ENCODE data around the gene POTEJ.
"Not testable (repeated sequence)": the region's sequence is repeated elsewhere in the genome, so short reads cannot be mapped to it uniquely, and the experiment has no call there.

POTEJ gene

GRCh38 chr2:130608276-130609001 is 2.8 kb upstream of the POTEJ start:
- not testable (repeated sequence) for DNase-seq

GRCh38 chr2:130609002-130609920 is 2.0 kb upstream of the POTEJ start:
- not testable (repeated sequence) for DNase-seq

- not testable (repeated sequence) for DNase-seq
Measured at GRCh38 chr2:130610486-130610885, 754 bp upstream of the POTEJ start.

- DNase-seq = not testable (repeated sequence)
Measured at GRCh38 chr2:130628784-130629475, 17.7 kb downstream of the POTEJ start.

GRCh38 chr2:130638973-130639372 is 27.7 kb downstream of the POTEJ start:
- not testable (repeated sequence) for DNase-seq

- DNase-seq = not testable (repeated sequence)
Measured at GRCh38 chr2:130641688-130642087, 30.4 kb downstream of the POTEJ start.

- not testable (repeated sequence) for DNase-seq
Measured at GRCh38 chr2:130649285-130649684, 38.0 kb downstream of the POTEJ start.

- DNase-seq = not testable (repeated sequence)
Measured at GRCh38 chr2:130664506-130664905, 53.3 kb downstream of the POTEJ start.

GRCh38 chr2:130665596-130665995 is 54.4 kb downstream of the POTEJ start:
- DNase-seq = not testable (repeated sequence)

GRCh38 chr2:130667516-130667915 is 56.3 kb downstream of the POTEJ start:
- DNase-seq = not testable (repeated sequence)

GRCh38 chr2:130670026-130670745 is 58.9 kb downstream of the POTEJ start:
- not testable (repeated sequence) for DNase-seq

- DNase-seq = not testable (repeated sequence)
Measured at GRCh38 chr2:130692041-130692770, 81.0 kb downstream of the POTEJ start.

- DNase-seq = not testable (repeated sequence)
Measured at GRCh38 chr2:130693474-130693873, 82.2 kb downstream of the POTEJ start.

GRCh38 chr2:130703250-130703649 is 92.0 kb downstream of the POTEJ start:
- DNase-seq = not testable (repeated sequence)

Data from NCI-H1436 (cell line).